ENCODE measurements around the gene CCT6A. TPM values are rescaled to one million over a fixed set of nuclear protein-coding genes. Genes with fewer than 3 reads are reported as not detected.
A peak's percentile ranks its signal among the peaks of the same experiment; 100 is the strongest.
"Not testable (repeated sequence)": the region's sequence is repeated elsewhere in the genome, so short reads cannot be mapped to it uniquely, and the experiment has no call there.

CCT6A gene
- total RNA-seq, 3 donors from 2014 or later (not counting 1 experiment from before 2014, with no cell fraction given): 48.1 to 65.3 (median 48.3) TPM

- Histone ChIP-seq H3K4me3 (ENCODE audit: low read length) (no peak overlapping the region), H3K36me3 (ENCODE audit: control insufficient read depth, insufficient read depth, low read length) (peaks cover 37% of the 10 kb centered on the region), H3K27me3 (ENCODE audit: control insufficient read depth, insufficient read depth, low read length) (no peaks in the 10 kb centered on the region), H3K9me3 (ENCODE audit: control insufficient read depth, insufficient read depth, low read length) (no peaks in the 10 kb centered on the region), H3K4me1 (ENCODE audit: control insufficient read depth, insufficient read depth, low read length) (peaks cover 14% of the 10 kb centered on the region), H3K27ac (ENCODE audit: low read length) (peak overlapping the region; percentile 84)
- Mint-ChIP-seq H3K27me3 (ENCODE audit: low read depth in 2 of 2) (no peaks in the 10 kb centered on the region), H3K4me1 (peaks cover 27 to 31% of the 10 kb centered on the region in 2 donors), H3K9me3 (no peaks in the 10 kb centered on the region), H3K27ac (peak overlapping the region; percentile 95 to 98), H3K36me3 (peaks cover 15% of the 10 kb centered on the region), H3K4me3 (peak overlapping the region; percentile 95)
- no peak for ATAC-seq
- no peak for DNase-seq
- 91% methylated on average over 6 of the region's 7 CpGs for WGBS (ENCODE audit: insufficient coverage)
- intact Hi-C loops (cut with micrococcal nuclease): loop anchor here (5.0 kb wide), 2 partner anchors 111 to 696 kb away; partner anchors contain the start of genes LANCL2 and MRPS17
- TF ChIP-seq, protein P1, sequence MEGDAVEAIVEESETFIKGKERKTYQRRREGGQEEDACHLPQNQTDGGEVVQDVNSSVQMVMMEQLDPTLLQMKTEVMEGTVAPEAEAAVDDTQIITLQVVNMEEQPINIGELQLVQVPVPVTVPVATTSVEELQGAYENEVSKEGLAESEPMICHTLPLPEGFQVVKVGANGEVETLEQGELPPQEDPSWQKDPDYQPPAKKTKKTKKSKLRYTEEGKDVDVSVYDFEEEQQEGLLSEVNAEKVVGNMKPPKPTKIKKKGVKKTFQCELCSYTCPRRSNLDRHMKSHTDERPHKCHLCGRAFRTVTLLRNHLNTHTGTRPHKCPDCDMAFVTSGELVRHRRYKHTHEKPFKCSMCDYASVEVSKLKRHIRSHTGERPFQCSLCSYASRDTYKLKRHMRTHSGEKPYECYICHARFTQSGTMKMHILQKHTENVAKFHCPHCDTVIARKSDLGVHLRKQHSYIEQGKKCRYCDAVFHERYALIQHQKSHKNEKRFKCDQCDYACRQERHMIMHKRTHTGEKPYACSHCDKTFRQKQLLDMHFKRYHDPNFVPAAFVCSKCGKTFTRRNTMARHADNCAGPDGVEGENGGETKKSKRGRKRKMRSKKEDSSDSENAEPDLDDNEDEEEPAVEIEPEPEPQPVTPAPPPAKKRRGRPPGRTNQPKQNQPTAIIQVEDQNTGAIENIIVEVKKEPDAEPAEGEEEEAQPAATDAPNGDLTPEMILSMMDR (IDR thresholded peaks at IDR 0.05): no peak
Observed at GRCh38 chr7:56063500-56063881, 11.9 kb downstream of the CCT6A start.

- peaks cover 35% of the 10 kb centered on the region for H3K36me3 ChIP-seq (ENCODE audit: control insufficient read depth, insufficient read depth, low read length)
- H3K27ac ChIP-seq (ENCODE audit: low read length): peak within 1 kb of the TSS; percentile 84
- no peaks in the 10 kb centered on the region for H3K9me3 Mint-ChIP-seq
- DNase-seq (peak; percentile 92 to 97), ATAC-seq (peak; percentile 88 to 94 (median 94))
- H3K9me3 ChIP-seq (ENCODE audit: control insufficient read depth, insufficient read depth, low read length): no peaks in the 10 kb centered on the region
- H3K4me1 Mint-ChIP-seq: peaks cover 27 to 31% of the 10 kb centered on the region in 2 donors
- TF ChIP-seq, protein P1 (IDR thresholded peaks at IDR 0.05): no peak
- under 1% methylated on average over 49 of the region's 49 CpGs for WGBS (ENCODE audit: insufficient coverage)
- peak within 1 kb of the TSS; percentile 95 to 98 for H3K27ac Mint-ChIP-seq
- no peaks in the 10 kb centered on the region for H3K27me3 ChIP-seq (ENCODE audit: control insufficient read depth, insufficient read depth, low read length)
- intact Hi-C loops (cut with micrococcal nuclease): loop anchor here (1.0 to 5.0 kb wide), 3 partner anchors 13 to 697 kb away; partner anchors contain the start of genes CCT6A, LANCL2, MRPS17 and PSPH
- peaks cover 14% of the 10 kb centered on the region for H3K4me1 ChIP-seq (ENCODE audit: control insufficient read depth, insufficient read depth, low read length)
- H3K4me3 Mint-ChIP-seq: peak within 1 kb of the TSS; percentile 95
- H3K36me3 Mint-ChIP-seq: peaks cover 15% of the 10 kb centered on the region
- peak within 1 kb of the TSS; percentile 99 for H3K4me3 ChIP-seq (ENCODE audit: low read length)
- no peaks in the 10 kb centered on the region for H3K27me3 Mint-ChIP-seq (ENCODE audit: low read depth in 2 of 2)
Observed at GRCh38 chr7:56063882-56064625, 12.5 kb downstream of the CCT6A start, which contains the start of gene SUMF2. TSS of gene SUMF2 (plus strand) at chr7:56064286. CDS start at chr7:56064312, 26 bp downstream.

DNA sequence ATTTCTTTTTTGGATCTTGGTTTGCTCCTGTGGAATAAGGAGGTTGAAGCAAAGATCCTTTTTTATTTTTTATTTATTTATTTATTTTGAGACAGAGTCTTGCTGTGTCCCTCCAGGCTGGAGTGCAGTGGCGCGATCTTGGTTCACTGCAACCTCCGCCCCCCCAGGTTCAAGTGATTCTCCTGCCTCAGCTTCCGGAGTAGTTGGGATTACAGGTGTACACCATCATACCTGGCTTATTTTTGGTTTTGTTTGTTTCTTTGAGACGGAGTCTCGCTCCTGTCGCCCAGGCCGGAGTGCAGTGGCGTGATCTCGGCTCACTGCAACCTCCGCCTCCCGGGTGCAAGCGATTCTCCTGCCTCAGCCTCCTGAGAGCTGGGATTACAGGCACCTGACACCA, 14.8 kb downstream of the CCT6A start:
- H3K9me3 Mint-ChIP-seq; DNase-seq; H3K27ac Mint-ChIP-seq; intact Hi-C loops (cut with micrococcal nuclease); H3K27ac ChIP-seq (ENCODE audit: low read length); H3K27me3 ChIP-seq (ENCODE audit: control insufficient read depth, insufficient read depth, low read length); ATAC-seq; H3K9me3 ChIP-seq (ENCODE audit: control insufficient read depth, insufficient read depth, low read length); H3K27me3 Mint-ChIP-seq (ENCODE audit: low read depth in 2 of 2); H3K4me3 ChIP-seq (ENCODE audit: low read length): not testable (repeated sequence)
- 91% methylated on average over 13 of the region's 13 CpGs for WGBS (ENCODE audit: insufficient coverage)
- peaks cover 15% of the 10 kb centered on the region for H3K36me3 Mint-ChIP-seq
- peaks cover 14% of the 10 kb centered on the region for H3K4me1 ChIP-seq (ENCODE audit: control insufficient read depth, insufficient read depth, low read length)
- H3K4me3 Mint-ChIP-seq: peak overlapping the region; percentile 10
- H3K4me1 Mint-ChIP-seq: peaks cover 27 to 31% of the 10 kb centered on the region in 2 donors
- peaks cover 28% of the 10 kb centered on the region for H3K36me3 ChIP-seq (ENCODE audit: control insufficient read depth, insufficient read depth, low read length)

DNA sequence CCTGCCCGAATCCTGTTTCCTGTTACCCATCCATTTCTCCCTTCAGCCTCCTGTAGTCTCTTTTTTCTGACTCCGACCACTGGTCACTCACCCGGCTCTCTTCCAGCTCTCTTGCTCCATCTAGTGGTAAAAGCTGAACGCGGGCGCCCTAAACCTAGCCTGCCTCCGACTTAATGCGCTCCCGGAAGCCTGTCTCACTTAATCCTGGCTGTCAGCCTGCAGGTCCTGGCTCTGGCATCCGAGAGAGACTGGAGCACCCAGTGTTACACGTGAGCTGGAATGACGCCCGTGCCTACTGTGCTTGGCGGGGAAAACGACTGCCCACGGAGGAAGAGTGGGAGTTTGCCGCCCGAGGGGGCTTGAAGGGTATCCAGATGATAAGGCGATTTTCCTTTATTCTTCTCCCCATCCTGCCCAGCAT, 22.8 kb downstream of the CCT6A start:
- no peak overlapping the region for H3K4me3 Mint-ChIP-seq
- peak; percentile 59 to 78 for DNase-seq
- peak; percentile 87 to 98 (median 95) for ATAC-seq
- no peaks in the 10 kb centered on the region for H3K27me3 Mint-ChIP-seq (ENCODE audit: low read depth in 2 of 2)
- peaks cover 7% of the 10 kb centered on the region for H3K36me3 Mint-ChIP-seq
- intact Hi-C loops (cut with micrococcal nuclease): loop anchor here (1.0 kb wide), 2 partner anchors 70 to 433 kb away; no protein-coding TSS in a partner anchor
- H3K4me1 Mint-ChIP-seq: peaks cover 6 to 14% of the 10 kb centered on the region in 2 donors
- Histone ChIP-seq H3K27ac (ENCODE audit: low read length) (no peak overlapping the region), H3K4me3 (ENCODE audit: low read length) (no peak overlapping the region), H3K27me3 (ENCODE audit: control insufficient read depth, insufficient read depth, low read length) (no peaks in the 10 kb centered on the region), H3K9me3 (ENCODE audit: control insufficient read depth, insufficient read depth, low read length) (no peaks in the 10 kb centered on the region), H3K36me3 (ENCODE audit: control insufficient read depth, insufficient read depth, low read length) (peaks cover 29% of the 10 kb centered on the region), H3K4me1 (ENCODE audit: control insufficient read depth, insufficient read depth, low read length) (peaks cover 5% of the 10 kb centered on the region)
- H3K27ac Mint-ChIP-seq: peak overlapping the region in 1 of 2 donors; percentile 7
- TF ChIP-seq, protein P1 (IDR thresholded peaks at IDR 0.05): peak; percentile 89
- no peaks in the 10 kb centered on the region for H3K9me3 Mint-ChIP-seq
- 38% methylated on average over 18 of the region's 19 CpGs for WGBS (ENCODE audit: insufficient coverage)
